BLaER1 (cell line): Measurements from ENCODE around the gene AXIN1.

Experiments
- H3K27ac ChIP-seq: shearing (Covaris generic); formaldehyde crosslinking; 2 replicates; pipeline ENCODE4 v1.8.1; 2022
- H3K27me3 ChIP-seq: shearing (Covaris generic); formaldehyde crosslinking; 2 replicates; pipeline ENCODE4 v1.8.1; 2022
- H3K36me3 ChIP-seq: shearing (Covaris generic); formaldehyde crosslinking; 2 replicates; pipeline ENCODE4 v1.8.1; 2022
- H3K4me1 ChIP-seq: shearing (Covaris generic); formaldehyde crosslinking; 2 replicates; pipeline ENCODE4 v1.8.1; 2022
- H3K4me2 ChIP-seq: shearing (Covaris generic); formaldehyde crosslinking; 2 replicates; pipeline ENCODE4 v1.8.1; 2022
- H3K4me3 ChIP-seq: shearing (Covaris generic); formaldehyde crosslinking; 2 replicates; pipeline ENCODE4 v1.8.1; 2022
- H3K9ac ChIP-seq: shearing (Covaris generic); formaldehyde crosslinking; 2 replicates; pipeline ENCODE4 v1.8.1; 2022
- H3K9me3 ChIP-seq: shearing (Covaris generic); formaldehyde crosslinking; 2 replicates; pipeline ENCODE4 v1.8.1; 2022
- H4K20me1 ChIP-seq: shearing (Covaris generic); formaldehyde crosslinking; 2 replicates; pipeline ENCODE4 v1.8.1; 2022
- Cebpa-rat ChIP-seq: shearing (Covaris generic); IDR thresholded peaks from 2 replicates; pipeline ENCODE4 v1.8.1; 2022

The AXIN1 gene

DNA sequence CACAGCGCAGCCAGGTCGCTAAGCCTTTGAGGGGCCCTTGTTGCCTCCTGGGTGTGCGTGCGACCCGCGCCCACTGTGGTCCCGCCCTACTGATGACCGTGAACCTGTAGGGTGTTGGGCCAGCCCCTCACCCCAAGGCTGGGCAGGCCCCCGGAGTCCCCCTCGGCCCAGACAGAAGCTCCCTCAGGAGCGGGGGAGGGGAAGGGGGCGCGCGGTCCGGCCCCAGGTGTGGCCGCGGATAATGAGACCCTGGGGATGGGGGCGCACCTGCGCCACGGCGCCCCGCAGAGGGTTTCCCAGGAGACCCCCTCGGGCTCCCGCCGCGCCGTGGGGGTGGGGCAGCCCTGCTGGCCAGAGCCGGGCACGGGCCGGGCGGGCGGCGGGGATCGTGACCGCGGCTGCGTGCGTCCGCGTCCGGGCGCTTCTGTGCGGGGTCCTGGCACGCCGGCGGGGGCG is 72.5 kb downstream of the AXIN1 start:
- Histone ChIP-seq H3K9me3 (no peaks in the 10 kb centered on the region), H3K4me3 (no peak overlapping the region), H4K20me1 (peaks cover 8% of the 10 kb centered on the region; the same call in 1 of the 2 replicates), H3K4me1 (peaks cover 36% of the 10 kb centered on the region), H3K27me3 (peaks cover 76% of the 10 kb centered on the region), H3K27ac (no peak overlapping the region), H3K4me2 (peak overlapping the region; percentile 12; the same call in 1 of the 2 replicates), H3K9ac (no peak overlapping the region), H3K36me3 (no peaks in the 10 kb centered on the region)
- TF ChIP-seq Cebpa-rat: no peak

DNA sequence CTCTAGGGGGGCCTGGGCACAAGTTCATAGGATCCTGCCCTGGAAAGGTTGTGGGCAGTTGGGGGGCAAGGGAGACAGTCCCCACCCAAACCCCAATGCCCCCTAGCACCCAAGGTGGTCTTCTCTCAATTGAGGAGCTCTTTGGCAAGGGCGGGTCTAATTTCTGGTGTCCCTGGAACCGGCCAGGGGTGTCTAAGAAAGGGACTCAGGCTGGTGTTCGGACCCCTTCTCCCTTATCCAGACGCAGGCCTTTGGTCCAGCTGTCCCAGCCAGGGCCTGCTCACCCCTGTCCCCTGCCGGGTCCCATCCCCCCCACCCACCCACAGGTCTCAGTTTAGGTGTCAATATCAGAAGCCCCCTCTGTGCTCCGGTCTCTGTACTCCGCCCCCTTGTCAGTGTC is 73.0 kb downstream of the AXIN1 start:
- Histone ChIP-seq H3K9me3 (no peaks in the 10 kb centered on the region), H3K36me3 (no peaks in the 10 kb centered on the region), H3K27ac (no peak overlapping the region), H3K4me3 (no peak overlapping the region), H3K9ac (no peak overlapping the region), H3K4me2 (peak overlapping the region; percentile 41), H4K20me1 (peaks cover 8% of the 10 kb centered on the region; the same call in 1 of the 2 replicates), H3K4me1 (peaks cover 33% of the 10 kb centered on the region), H3K27me3 (peaks cover 81% of the 10 kb centered on the region)
- no peak for TF ChIP-seq Cebpa-rat

DNA sequence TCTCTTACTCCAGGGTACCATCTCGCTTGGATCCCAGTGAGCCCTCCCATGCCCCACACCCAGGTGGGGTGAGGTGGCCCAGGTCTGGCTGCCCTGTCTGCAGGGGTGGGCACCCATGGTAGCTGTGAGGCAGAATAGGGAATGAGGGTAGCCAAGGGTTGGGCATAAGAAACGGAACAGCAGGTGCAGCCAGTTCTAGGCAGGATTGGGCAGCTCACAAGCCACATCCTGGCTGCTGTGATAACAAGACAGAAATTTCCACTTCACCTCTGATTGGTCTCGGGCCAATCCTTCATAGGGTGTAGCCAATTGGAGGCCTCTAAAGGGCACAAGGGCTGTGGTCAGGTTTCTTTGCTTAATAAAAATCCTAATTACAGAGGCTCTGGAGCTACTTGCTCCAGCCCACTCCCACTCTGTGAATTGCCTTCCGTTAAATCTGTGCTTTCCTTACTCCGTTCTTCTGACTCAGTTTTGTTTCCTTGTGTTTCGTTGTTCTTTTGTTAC is 73.6 kb downstream of the AXIN1 start:
- no peaks in the 10 kb centered on the region for H3K36me3 ChIP-seq
- H3K4me2 ChIP-seq: peak overlapping the region; percentile 41
- H3K9me3 ChIP-seq: no peaks in the 10 kb centered on the region
- peaks cover 27% of the 10 kb centered on the region for H3K4me1 ChIP-seq
- peaks cover 87% of the 10 kb centered on the region for H3K27me3 ChIP-seq
- no peak overlapping the region for H3K9ac ChIP-seq
- no peak for TF ChIP-seq Cebpa-rat
- H4K20me1 ChIP-seq: peaks cover 8% of the 10 kb centered on the region; the same call in 1 of the 2 replicates
- H3K4me3 ChIP-seq: no peak overlapping the region
- H3K27ac ChIP-seq: no peak overlapping the region

DNA sequence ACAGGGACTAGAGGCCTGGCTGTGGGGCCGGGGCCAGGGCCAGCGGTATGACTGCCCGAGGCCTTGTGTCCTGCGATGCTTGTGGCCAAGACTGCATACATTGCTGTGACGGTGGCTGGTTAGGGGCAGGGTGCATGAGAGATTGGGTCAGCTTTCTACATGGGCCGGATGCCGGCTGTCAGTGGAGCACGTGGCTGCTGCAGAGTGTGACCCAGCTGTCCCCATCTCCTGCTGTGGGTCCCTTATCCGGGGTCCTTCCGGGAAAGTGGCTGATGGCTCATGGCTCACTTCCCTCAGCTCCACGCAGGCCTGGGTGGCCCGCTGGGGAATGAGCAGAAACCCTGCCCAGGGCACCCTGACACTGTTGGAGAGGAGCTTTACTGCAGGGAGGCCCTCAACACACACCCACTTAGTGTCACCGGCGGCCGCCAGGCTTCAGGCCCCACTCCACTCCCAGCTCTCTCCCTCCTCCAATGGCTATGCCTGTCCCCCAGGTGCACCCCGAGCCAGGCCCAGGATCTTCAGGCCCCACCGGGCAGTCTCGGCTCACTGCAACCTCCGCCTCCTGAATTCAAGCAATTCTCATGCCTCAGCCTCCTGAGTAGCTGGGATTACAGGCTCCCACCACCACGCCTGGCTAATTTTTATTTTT is 76.0 kb downstream of the AXIN1 start:
- Histone ChIP-seq H4K20me1 (peaks cover 8% of the 10 kb centered on the region; the same call in 1 of the 2 replicates), H3K27ac (no peak overlapping the region), H3K27me3 (peaks cover 74% of the 10 kb centered on the region), H3K4me2 (no peak overlapping the region), H3K9ac (no peak overlapping the region), H3K4me3 (no peak overlapping the region), H3K36me3 (no peaks in the 10 kb centered on the region), H3K4me1 (peaks cover 16% of the 10 kb centered on the region), H3K9me3 (no peaks in the 10 kb centered on the region)
- TF ChIP-seq Cebpa-rat: no peak

DNA sequence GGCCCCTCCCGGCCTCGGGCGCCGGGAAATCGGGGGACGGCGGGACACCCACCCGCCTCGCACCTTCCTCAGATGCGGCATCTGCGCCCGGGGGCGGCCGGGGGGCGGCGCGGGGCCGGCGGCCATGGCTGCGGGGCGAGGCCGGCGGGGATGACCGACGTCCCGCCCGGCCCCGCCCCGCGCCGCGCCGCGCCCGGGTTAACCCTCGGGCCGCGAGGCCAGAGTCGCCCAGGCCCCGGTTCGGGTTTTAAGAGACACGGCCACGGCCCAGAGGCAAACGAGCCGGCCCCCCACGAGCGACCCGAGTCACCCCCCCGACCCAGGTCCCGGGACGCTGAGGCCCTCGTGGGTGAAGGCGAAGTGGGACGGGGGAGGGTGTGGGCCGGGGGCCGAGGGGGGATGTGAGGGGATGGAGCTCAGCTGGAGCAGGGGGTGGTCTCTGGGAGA is 76.7 kb downstream of the AXIN1 start, which contains the start of gene RGS11:
Gene RGS11, minus strand, starts transcription at position 159 of the 447 bp plus-strand sequence. Its CDS starts 33 bp downstream, at position 126.
- Histone ChIP-seq H4K20me1 (peaks cover 8% of the 10 kb centered on the region; the same call in 1 of the 2 replicates), H3K4me2 (peak within 1 kb of the TSS; percentile 57), H3K4me3 (no peak within 1 kb of the TSS), H3K27me3 (peaks cover 66% of the 10 kb centered on the region), H3K9ac (no peak within 1 kb of the TSS), H3K9me3 (no peaks in the 10 kb centered on the region), H3K27ac (no peak within 1 kb of the TSS), H3K4me1 (peaks cover 16% of the 10 kb centered on the region), H3K36me3 (no peaks in the 10 kb centered on the region)
- no peak for TF ChIP-seq Cebpa-rat

DNA sequence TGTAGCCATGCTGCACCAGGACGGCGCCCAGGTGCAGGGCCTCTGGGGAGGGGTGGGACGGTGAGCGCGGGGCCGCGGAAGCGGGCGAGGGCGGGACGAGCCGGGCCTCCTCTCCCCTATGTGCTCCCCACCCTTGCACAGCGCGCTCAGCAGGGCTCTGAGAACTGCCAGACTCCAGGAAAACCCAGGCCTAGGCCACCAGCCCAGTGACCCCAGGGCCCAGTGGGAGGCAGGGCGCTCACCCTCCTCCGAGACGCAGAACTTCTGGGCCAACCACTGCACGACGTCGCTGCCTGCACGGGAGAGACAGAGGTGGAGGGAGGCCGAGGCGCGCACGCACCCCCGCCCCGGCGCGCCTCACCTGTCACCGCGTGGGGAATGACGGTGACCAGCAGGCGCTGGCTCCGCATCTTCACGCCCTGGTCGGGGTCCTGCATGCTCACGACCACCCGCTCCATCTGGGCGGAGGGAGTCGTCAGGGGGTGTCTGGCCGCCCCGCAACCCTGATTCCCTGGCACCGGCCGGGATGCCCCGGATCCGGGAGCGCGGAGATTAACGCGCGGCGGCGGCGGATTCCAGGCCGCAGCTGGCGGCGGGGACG is 77.4 kb downstream of the AXIN1 start:
- H3K36me3 ChIP-seq: no peaks in the 10 kb centered on the region
- no peak overlapping the region for H3K9ac ChIP-seq
- no peaks in the 10 kb centered on the region for H3K9me3 ChIP-seq
- peak overlapping the region; percentile 57 for H3K4me2 ChIP-seq
- H4K20me1 ChIP-seq: peaks cover 8% of the 10 kb centered on the region; the same call in 1 of the 2 replicates
- peaks cover 16% of the 10 kb centered on the region for H3K4me1 ChIP-seq
- no peak overlapping the region for H3K27ac ChIP-seq
- TF ChIP-seq Cebpa-rat: no peak
- no peak overlapping the region for H3K4me3 ChIP-seq
- peaks cover 59% of the 10 kb centered on the region for H3K27me3 ChIP-seq

DNA sequence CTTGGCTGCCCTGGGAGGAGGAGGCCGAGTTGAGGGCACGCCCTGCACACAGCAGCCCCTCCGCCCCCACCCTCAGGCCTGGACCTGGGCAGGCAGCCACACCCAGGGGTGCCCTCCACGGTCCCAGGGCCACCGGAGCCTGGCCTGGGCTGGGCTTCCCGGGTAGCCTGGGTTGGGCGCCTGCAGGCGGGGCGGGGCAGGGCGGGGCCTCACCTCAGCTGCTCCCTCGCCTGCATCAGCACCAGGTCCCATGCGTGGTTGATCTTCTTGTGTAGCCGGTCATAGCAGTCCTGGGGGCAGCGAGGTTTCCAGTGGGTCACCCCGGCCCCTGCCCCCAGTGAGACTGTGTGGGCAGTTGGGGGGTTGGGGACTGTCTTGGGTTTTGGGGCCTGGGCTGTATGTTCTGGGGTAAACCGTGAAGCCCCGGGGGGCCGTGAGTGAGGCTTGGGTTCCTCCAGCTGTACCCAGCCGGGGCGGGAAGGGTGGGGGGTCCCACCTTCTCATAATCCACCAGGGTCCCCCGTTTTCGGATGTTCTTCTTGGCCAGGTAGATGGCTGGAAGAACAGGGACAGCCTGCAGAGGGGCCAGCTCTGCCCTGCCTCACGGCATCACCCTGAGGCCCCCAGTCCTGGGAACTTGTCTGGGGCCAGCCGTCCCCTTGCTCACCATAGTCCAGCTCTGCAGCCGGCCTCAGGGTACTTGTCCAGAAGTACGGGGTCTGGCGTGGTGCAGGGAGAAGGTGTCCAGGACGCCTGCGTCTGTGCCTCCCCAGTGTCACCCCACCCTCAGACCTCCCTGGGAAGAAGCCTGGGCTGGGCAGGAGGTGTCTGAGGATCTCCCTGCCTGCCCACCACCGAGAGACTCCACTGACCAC is 78.7 kb downstream of the AXIN1 start:
- H3K4me1 ChIP-seq: peaks cover 9% of the 10 kb centered on the region
- no peaks in the 10 kb centered on the region for H3K9me3 ChIP-seq
- no peaks in the 10 kb centered on the region for H3K36me3 ChIP-seq
- H4K20me1 ChIP-seq: peaks cover 14% of the 10 kb centered on the region; the same call in 1 of the 2 replicates
- no peak overlapping the region for H3K4me3 ChIP-seq
- no peak overlapping the region for H3K4me2 ChIP-seq
- H3K27ac ChIP-seq: no peak overlapping the region
- TF ChIP-seq Cebpa-rat: no peak
- no peak overlapping the region for H3K9ac ChIP-seq
- peaks cover 47% of the 10 kb centered on the region for H3K27me3 ChIP-seq

DNA sequence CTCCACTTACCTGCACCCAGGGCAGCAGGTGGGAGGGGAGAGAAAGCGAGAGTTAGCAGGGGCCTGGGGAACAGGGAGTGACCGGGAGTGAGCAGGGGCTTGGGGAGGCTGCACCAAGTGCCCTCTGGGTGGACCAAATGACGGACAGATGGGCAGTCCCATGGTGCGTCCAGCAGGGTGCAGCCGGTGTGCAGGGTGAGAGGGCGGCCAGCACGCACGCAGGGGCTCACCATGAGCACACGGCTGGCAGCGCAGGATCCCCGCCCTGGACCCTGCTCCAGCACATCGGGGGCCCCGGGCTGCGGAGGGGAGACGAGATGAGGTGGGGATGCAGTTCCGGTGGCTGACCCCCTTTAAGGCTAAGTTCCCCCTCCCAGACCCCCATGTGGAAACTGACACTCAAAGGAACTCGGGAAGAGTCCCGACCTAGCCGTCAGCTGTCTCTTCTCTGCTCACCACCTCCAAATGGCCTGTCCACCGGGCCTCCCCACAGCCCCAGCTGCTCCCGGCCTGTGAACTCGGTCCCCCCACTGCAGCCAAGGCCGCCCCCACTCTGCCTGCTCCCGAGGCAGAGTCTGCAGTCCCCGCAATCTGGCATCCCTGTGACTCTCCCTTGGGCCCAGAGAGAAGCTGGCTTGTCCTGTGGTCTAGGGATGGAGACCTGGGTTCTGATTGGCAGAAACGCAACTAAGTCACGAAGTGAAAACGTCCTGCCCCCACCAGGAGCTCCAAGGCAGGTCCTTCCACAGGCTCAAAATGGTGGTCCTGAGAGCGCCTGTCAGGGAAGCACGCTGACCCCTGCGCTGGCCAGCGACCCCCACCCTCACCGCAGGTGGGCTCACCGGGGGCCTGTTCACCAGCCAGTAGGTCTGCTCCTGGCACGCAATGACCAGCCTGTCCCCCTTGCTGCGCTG is 79.6 kb downstream of the AXIN1 start:
- no peak overlapping the region for H3K4me3 ChIP-seq
- no peak for TF ChIP-seq Cebpa-rat
- no peaks in the 10 kb centered on the region for H3K36me3 ChIP-seq
- H3K27ac ChIP-seq: no peak overlapping the region
- H3K4me1 ChIP-seq: peaks cover 7% of the 10 kb centered on the region
- H3K27me3 ChIP-seq: peaks cover 44% of the 10 kb centered on the region
- H3K9ac ChIP-seq: no peak overlapping the region
- H3K4me2 ChIP-seq: no peak overlapping the region
- peaks cover 14% of the 10 kb centered on the region; the same call in 1 of the 2 replicates for H4K20me1 ChIP-seq
- no peaks in the 10 kb centered on the region for H3K9me3 ChIP-seq
